GM19099 (cell line): ENCODE measurements around the gene MAGI2.

ENCODE experiments used
- POLR2A ChIP-seq: IDR thresholded peaks from 3 replicates; pipeline ENCODE4 v1.6.1; 2011; ENCODE audit warnings: low read depth; ENCODE audit not compliant: insufficient read length; ENCODE audit errors: extremely low read depth

Gene MAGI2

GRCh38 chr7:79159040-79159664, 294.3 kb downstream of the MAGI2 start:
- no peak for TF ChIP-seq POLR2A

GRCh38 chr7:79157281-79157680, 296.2 kb downstream of the MAGI2 start:
- TF ChIP-seq POLR2A = no peak

- TF ChIP-seq POLR2A = no peak
These were observed 303.6 kb downstream of the MAGI2 start for GRCh38 chr7:79149831-79150230.

- no peak for TF ChIP-seq POLR2A
These were observed 310.8 kb downstream of the MAGI2 start for GRCh38 chr7:79142706-79143105.

DNA sequence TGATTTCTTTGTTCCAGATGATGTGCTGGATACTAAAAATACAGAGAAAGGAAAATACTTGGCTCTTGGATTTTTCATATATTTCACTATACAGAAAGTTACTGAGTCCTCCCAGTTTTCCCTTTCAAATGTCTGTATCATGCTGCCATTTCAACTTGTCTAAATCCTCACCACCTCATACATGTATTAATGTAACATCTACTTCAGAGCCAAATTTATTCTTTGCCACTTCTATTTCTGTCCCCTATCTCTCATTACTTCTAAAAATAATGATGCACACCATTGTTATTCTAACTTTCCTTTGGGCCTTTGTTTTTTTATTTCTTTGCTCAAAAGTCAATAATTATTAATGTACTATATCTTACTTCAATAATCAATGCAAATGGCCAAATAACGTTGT, 312.2 kb downstream of the MAGI2 start:
- TF ChIP-seq POLR2A = no peak

DNA sequence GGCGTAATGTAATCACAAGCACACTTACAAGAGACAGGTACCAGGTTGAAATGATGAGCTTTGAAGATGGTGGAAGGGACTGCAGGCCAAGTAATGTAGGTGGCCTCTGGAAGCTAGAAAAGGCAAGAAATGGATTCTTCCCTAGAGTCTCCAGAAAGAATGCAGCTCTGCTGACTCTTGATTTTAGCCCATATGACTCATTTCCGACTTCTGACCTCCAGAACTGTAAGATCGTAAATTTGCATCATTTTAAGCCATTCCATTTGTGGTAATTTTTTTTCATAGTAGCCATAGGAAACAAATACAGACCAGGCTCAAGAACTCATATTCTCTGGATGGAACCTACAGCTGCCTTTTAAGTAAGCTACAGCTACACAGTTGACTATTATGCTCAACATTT, 315.5 kb downstream of the MAGI2 start:
- no peak for TF ChIP-seq POLR2A

- no peak for TF ChIP-seq POLR2A
These were observed 320.5 kb downstream of the MAGI2 start for GRCh38 chr7:79132844-79133451.

DNA sequence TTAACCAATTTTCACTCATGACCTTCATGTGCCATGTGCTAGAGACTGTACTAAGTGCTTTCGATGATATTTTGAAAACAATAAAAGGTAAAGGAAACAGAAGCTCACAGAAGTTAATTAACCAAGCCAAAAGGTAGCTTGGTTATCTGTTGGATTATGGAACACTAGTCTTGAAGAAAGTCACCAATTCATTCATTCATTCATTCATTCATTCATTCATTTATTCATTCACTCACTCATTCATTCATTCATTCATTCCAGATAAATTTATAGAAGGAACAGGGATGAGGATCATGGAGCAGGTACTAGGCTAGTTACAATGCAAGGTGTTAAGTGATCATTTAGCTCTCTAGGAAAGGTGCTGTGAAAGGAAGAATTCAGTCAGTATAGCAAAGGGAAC, 322.8 kb downstream of the MAGI2 start:
- no peak for TF ChIP-seq POLR2A

GRCh38 chr7:79124331-79124730, 329.1 kb downstream of the MAGI2 start:
- TF ChIP-seq POLR2A = no peak

DNA sequence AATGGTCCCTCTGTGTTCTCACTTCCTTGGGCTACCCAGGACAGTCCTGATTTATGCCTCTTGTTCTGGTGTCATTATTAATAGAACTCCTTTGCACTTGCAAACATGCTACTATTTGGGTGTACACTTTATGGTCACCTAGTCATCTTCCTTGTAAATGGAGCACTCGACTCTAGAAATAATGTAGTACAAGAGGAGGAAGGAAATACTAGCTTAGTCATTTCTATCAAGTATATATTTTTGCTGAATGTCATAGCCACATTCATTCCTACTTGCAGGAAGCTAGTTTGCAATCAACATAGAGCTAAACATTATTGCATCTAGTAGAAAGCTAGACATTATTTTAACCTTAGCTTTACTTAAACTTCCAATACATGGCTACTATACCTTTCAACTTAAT, 335.3 kb downstream of the MAGI2 start:
- no peak for TF ChIP-seq POLR2A

- no peak for TF ChIP-seq POLR2A
These were observed 357.1 kb downstream of the MAGI2 start for GRCh38 chr7:79096361-79096805.

GRCh38 chr7:79093421-79093820, 360.0 kb downstream of the MAGI2 start:
- TF ChIP-seq POLR2A = no peak

GRCh38 chr7:79091661-79092060, 361.8 kb downstream of the MAGI2 start:
- no peak for TF ChIP-seq POLR2A

- no peak for TF ChIP-seq POLR2A
These were observed 362.5 kb downstream of the MAGI2 start for GRCh38 chr7:79091011-79091410.

GRCh38 chr7:79090543-79090942, 362.9 kb downstream of the MAGI2 start:
- no peak for TF ChIP-seq POLR2A

- no peak for TF ChIP-seq POLR2A
These were observed 369.0 kb downstream of the MAGI2 start for GRCh38 chr7:79084423-79084822.
